OCI-LY1 (cell line): Measurements from ENCODE around the gene YPEL4.

Experiments
- H2AFZ ChIP-seq: fragments of 200-600 bp; sonication (generic), shearing (Covaris generic); 2 replicates; pipeline ENCODE4 v1.6.0; 2014; ENCODE audit warnings: antibody characterized with exemption, mild to moderate bottlenecking, low read length
- H3F3A ChIP-seq: fragments of 200-600 bp; sonication (generic), shearing (Covaris generic); 2 replicates; pipeline ENCODE4 v1.6.0; 2014; ENCODE audit warnings: mild to moderate bottlenecking, antibody characterized with exemption, low read length, moderate library complexity; ENCODE audit not compliant: insufficient read depth
- H3K27ac ChIP-seq: fragments of 200-600 bp; sonication (generic); 2 replicates; pipeline ENCODE4 v1.5.1; 2014; ENCODE audit warnings: low read length, mixed run types, mild to moderate bottlenecking, low read depth; ENCODE audit not compliant: poor library complexity, severe bottlenecking
- H3K27me3 ChIP-seq: fragments of 200-600 bp; sonication (generic); 2 replicates; pipeline ENCODE4 v1.6.0; 2014; ENCODE audit warnings: antibody characterized with exemption, mild to moderate bottlenecking, low read length, moderate library complexity; ENCODE audit not compliant: insufficient read depth
- H3K36me3 ChIP-seq: fragments of 200-600 bp; sonication (generic); 2 replicates; pipeline ENCODE4 v1.6.1; 2014; ENCODE audit warnings: mild to moderate bottlenecking, antibody characterized with exemption, low read length, moderate library complexity, mixed read lengths; ENCODE audit not compliant: insufficient read depth
- H3K4me1 ChIP-seq: fragments of 200-600 bp; sonication (generic); 2 replicates; pipeline ENCODE4 v1.5.1; 2014; ENCODE audit warnings: mild to moderate bottlenecking, low read length, moderate library complexity; ENCODE audit not compliant: insufficient read depth, severe bottlenecking
- H3K4me2 ChIP-seq: fragments of 200-600 bp; sonication (generic), shearing (Covaris generic); 2 replicates; pipeline ENCODE4 v1.6.1; 2014; ENCODE audit warnings: low read length
- H3K4me3 ChIP-seq: fragments of 200-600 bp; sonication (generic); 2 replicates; pipeline ENCODE4 v1.5.1; 2014; ENCODE audit warnings: low read length, low read depth, mild to moderate bottlenecking, mixed read lengths; ENCODE audit not compliant: poor library complexity, severe bottlenecking
- H3K79me2 ChIP-seq: fragments of 200-600 bp; shearing (Covaris generic); 2 replicates; pipeline ENCODE4 v1.6.1; 2016; ENCODE audit warnings: mixed run types, low read length, mixed read lengths; ENCODE audit not compliant: insufficient read depth
- H3K9ac ChIP-seq: fragments of 200-600 bp; sonication (generic), shearing (Covaris generic); 2 replicates; pipeline ENCODE4 v1.6.1; 2014; ENCODE audit warnings: mild to moderate bottlenecking, low read length, mixed read lengths
- H3K9me2 ChIP-seq: fragments of 200-600 bp; sonication (generic), shearing (Covaris generic); 2 replicates; pipeline ENCODE4 v1.6.1; 2014; ENCODE audit warnings: low read depth, mild to moderate bottlenecking, low read length, mixed read lengths
- H3K9me3 ChIP-seq: fragments of 200-600 bp; shearing (Covaris generic); 2 replicates; pipeline ENCODE4 v1.6.1; 2014; ENCODE audit warnings: low read length, mixed read lengths
- H4K20me1 ChIP-seq: fragments of 200-600 bp; sonication (generic), shearing (Covaris generic); 2 replicates; pipeline ENCODE4 v1.6.0; 2016; ENCODE audit warnings: mild to moderate bottlenecking, low read length; ENCODE audit not compliant: insufficient read depth
- CTCF ChIP-seq: fragments of 200-600 bp; sonication (generic), shearing (Covaris generic); IDR thresholded peaks from 2 replicates; pipeline ENCODE4 v1.5.1; 2017; ENCODE audit warnings: mild to moderate bottlenecking, antibody characterized with exemption, low read length, moderate library complexity, mixed read lengths
- EZH2 ChIP-seq: fragments of 200-600 bp; sonication (generic), shearing (Covaris generic); IDR thresholded peaks from 2 replicates; pipeline ENCODE4 v1.8.0; 2017; ENCODE audit warnings: borderline replicate concordance, mixed run types, mild to moderate bottlenecking, antibody characterized with exemption, low read length, moderate library complexity, mixed read lengths

Gene YPEL4

GRCh38 chr11:57646799-57647303 is 2.9 kb downstream of the YPEL4 start:
- H2AFZ ChIP-seq: no peak overlapping the region
- no peaks in the 10 kb centered on the region for H3K79me2 ChIP-seq
- no peak overlapping the region for H3K4me2 ChIP-seq
- peaks cover 4% of the 10 kb centered on the region; the same call in 1 of the 2 replicates for H3K27me3 ChIP-seq
- H3K27ac ChIP-seq: no peak overlapping the region
- no peak overlapping the region for H3K9ac ChIP-seq
- H3F3A ChIP-seq: no peaks in the 10 kb centered on the region
- H3K4me3 ChIP-seq: no peak overlapping the region
- no peaks in the 10 kb centered on the region for H3K36me3 ChIP-seq
- H3K4me1 ChIP-seq: no peaks in the 10 kb centered on the region
- no peaks in the 10 kb centered on the region for H3K9me2 ChIP-seq
- no peaks in the 10 kb centered on the region for H3K9me3 ChIP-seq
- TF ChIP-seq CTCF (no peak), EZH2 (no peak)
- H4K20me1 ChIP-seq: no peaks in the 10 kb centered on the region

- H3K9ac ChIP-seq: no peak overlapping the region
Measured at GRCh38 chr11:57646194-57646798, 3.4 kb downstream of the YPEL4 start.

GRCh38 chr11:57645689-57646085 is 4.0 kb downstream of the YPEL4 start:
- no peak overlapping the region for H2AFZ ChIP-seq
- H4K20me1 ChIP-seq: no peaks in the 10 kb centered on the region
- no peaks in the 10 kb centered on the region for H3K79me2 ChIP-seq
- H3K4me2 ChIP-seq: no peak overlapping the region
- no peaks in the 10 kb centered on the region; the same call in 1 of the 2 replicates for H3K27me3 ChIP-seq
- H3K4me1 ChIP-seq: no peaks in the 10 kb centered on the region
- no peak overlapping the region for H3K9ac ChIP-seq
- no peaks in the 10 kb centered on the region for H3K9me2 ChIP-seq
- no peaks in the 10 kb centered on the region for H3K36me3 ChIP-seq
- no peaks in the 10 kb centered on the region for H3K9me3 ChIP-seq
- H3K27ac ChIP-seq: no peak overlapping the region
- no peaks in the 10 kb centered on the region for H3F3A ChIP-seq
- H3K4me3 ChIP-seq: no peak overlapping the region
- TF ChIP-seq EZH2: no peak
- TF ChIP-seq CTCF: no peak

More at GRCh38 chr11:57646194-57646798, 3.4 kb downstream of the YPEL4 start:
- TF ChIP-seq CTCF (no peak), EZH2 (no peak)
- Histone ChIP-seq H2AFZ (no peak overlapping the region), H3K9me2 (no peaks in the 10 kb centered on the region), H4K20me1 (no peaks in the 10 kb centered on the region), H3K4me3 (no peak overlapping the region), H3K9me3 (no peaks in the 10 kb centered on the region), H3K27me3 (peaks cover under 1% of the 10 kb centered on the region; the same call in 1 of the 2 replicates), H3K27ac (no peak overlapping the region), H3K79me2 (no peaks in the 10 kb centered on the region), H3K36me3 (no peaks in the 10 kb centered on the region), H3K4me1 (no peaks in the 10 kb centered on the region), H3F3A (no peaks in the 10 kb centered on the region), H3K4me2 (no peak overlapping the region)
